GM23338 (cell line): ENCODE measurements around the gene RPL12. TPM values are rescaled to one million over a fixed set of nuclear protein-coding genes. Genes with fewer than 3 reads are reported as not detected.
A peak's percentile ranks its signal among the peaks of the same experiment; 100 is the strongest.

Source experiments
- ATAC-seq: fragments of 200-7000 bp; cut with Tn5 transposase; 3 replicates; pipeline ENCODE4 v1.9.1; 2020
- DNase-seq: peaks from one replicate; pipeline ENCODE4 v3.0.0-alpha.2; 2015; ENCODE audit warnings: low spot score
- H2AFZ ChIP-seq: fragments of 200-600 bp; sonication (generic); 2 replicates; pipeline ENCODE4 v1.8.0; 2016; ENCODE audit warnings: antibody characterized with exemption, mild to moderate bottlenecking, moderate library complexity
- H3F3A ChIP-seq: fragments of 200-600 bp; sonication (generic); replicated peaks from 2 replicates; pipeline ENCODE4 v1.8.0; 2017; ENCODE audit warnings: antibody characterized with exemption, mixed run types, low read depth
- H3K27ac ChIP-seq: fragments of 200-600 bp; sonication (generic); 2 replicates; pipeline ENCODE4 v1.6.1; 2016; ENCODE audit warnings: low read depth
- H3K27me3 ChIP-seq: fragments of 200-600 bp; sonication (generic); 2 replicates; pipeline ENCODE4 v1.8.0; 2016; ENCODE audit warnings: mild to moderate bottlenecking, mixed run types, moderate library complexity; ENCODE audit not compliant: insufficient read depth
- H3K36me3 ChIP-seq: fragments of 200-600 bp; sonication (generic); 2 replicates; pipeline ENCODE4 v1.8.0; 2016; ENCODE audit warnings: mild to moderate bottlenecking; ENCODE audit not compliant: insufficient read depth
- H3K4me1 ChIP-seq: fragments of 200-600 bp; sonication (generic); 2 replicates; pipeline ENCODE4 v1.8.0; 2016; ENCODE audit warnings: mild to moderate bottlenecking, moderate library complexity; ENCODE audit not compliant: insufficient read depth
- H3K4me2 ChIP-seq: fragments of 200-600 bp; sonication (generic); 2 replicates; pipeline ENCODE4 v1.7.1; 2017; ENCODE audit warnings: mixed run types
- H3K4me3 ChIP-seq: fragments of 200-600 bp; sonication (generic); 2 replicates; pipeline ENCODE4 v1.6.1; 2016; ENCODE audit warnings: mixed run types
- H3K79me2 ChIP-seq: fragments of 200-600 bp; sonication (generic); replicated peaks from 2 replicates; pipeline ENCODE4 v1.8.0; 2017; ENCODE audit warnings: mild to moderate bottlenecking; ENCODE audit not compliant: insufficient read depth
- H3K9me2 ChIP-seq: fragments of 200-600 bp; sonication (generic); 2 replicates; pipeline ENCODE4 v1.8.0; 2017; ENCODE audit not compliant: insufficient read depth
- H4K20me1 ChIP-seq: fragments of 200-600 bp; sonication (generic); replicated peaks from 2 replicates; pipeline ENCODE4 v1.8.0; 2017; ENCODE audit warnings: mild to moderate bottlenecking; ENCODE audit not compliant: insufficient read depth
- H3K27ac Mint-ChIP-seq: 2 replicates; pipeline ENCODE4 v1.8.0; 2020; ENCODE audit warnings: inconsistent platforms, mild to moderate bottlenecking, moderate library complexity, mixed read lengths
- H3K27me3 Mint-ChIP-seq: 3 replicates; pipeline ENCODE4 v1.8.0; 2022; ENCODE audit warnings: low read depth, mild to moderate bottlenecking, moderate library complexity, mixed read lengths, inconsistent platforms; ENCODE audit not compliant: insufficient read depth, poor library complexity
- H3K36me3 Mint-ChIP-seq: 3 replicates; pipeline ENCODE4 v1.8.0; 2021; ENCODE audit warnings: low read depth, mild to moderate bottlenecking, inconsistent platforms, moderate library complexity, mixed read lengths
- H3K4me1 Mint-ChIP-seq: 3 replicates; pipeline ENCODE4 v1.8.0; 2020; ENCODE audit warnings: mild to moderate bottlenecking, inconsistent platforms, mixed read lengths
- H3K4me3 Mint-ChIP-seq: 3 replicates; pipeline ENCODE4 v1.8.0; 2021; ENCODE audit warnings: moderate library complexity, mild to moderate bottlenecking, inconsistent platforms, mixed read lengths
- H3K9me3 Mint-ChIP-seq: 3 replicates; pipeline ENCODE4 v1.8.0; 2020; ENCODE audit warnings: moderate library complexity, mild to moderate bottlenecking, inconsistent platforms, mixed read lengths
- CREB1 ChIP-seq: fragments of 250-450 bp; sonication (Bioruptor Pico); IDR thresholded peaks from 2 replicates; pipeline ENCODE4 v1.5.0; 2020; ENCODE audit warnings: low read depth, mild to moderate bottlenecking, moderate library complexity
- ETS1 ChIP-seq: IDR thresholded peaks from 2 replicates; pipeline ENCODE4 v1.6.1; 2016; ENCODE audit warnings: antibody characterized with exemption
- EZH2 ChIP-seq: fragments of 200-600 bp; sonication (generic); IDR thresholded peaks from one replicate; pipeline ENCODE4 v1.8.0; 2017; ENCODE audit warnings: antibody characterized with exemption, mild to moderate bottlenecking, low read depth; ENCODE audit not compliant: unreplicated experiment
- EZH2phosphoT487 ChIP-seq: fragments of 200-600 bp; sonication (generic); IDR thresholded peaks from one replicate; pipeline ENCODE4 v1.8.1; 2018; ENCODE audit warnings: antibody characterized with exemption; ENCODE audit not compliant: unreplicated experiment
- JUNB ChIP-seq: IDR thresholded peaks from one replicate; pipeline ENCODE4 v1.6.1; 2016; ENCODE audit warnings: antibody characterized with exemption; ENCODE audit not compliant: unreplicated experiment
- NANOG ChIP-seq: IDR thresholded peaks from 2 replicates; pipeline ENCODE4 v1.6.1; 2016; ENCODE audit warnings: antibody characterized with exemption, borderline replicate concordance
- POLR2AphosphoS5 ChIP-seq: IDR thresholded peaks from 2 replicates; pipeline ENCODE4 v1.6.1; 2016; ENCODE audit warnings: antibody characterized with exemption, low read depth
- STAT1 ChIP-seq: IDR thresholded peaks from one replicate; pipeline ENCODE4 v1.6.1; 2016; ENCODE audit warnings: antibody characterized with exemption; ENCODE audit not compliant: unreplicated experiment
- ZNF114 ChIP-seq: fragments of 250-450 bp; sonication (Bioruptor Pico); IDR thresholded peaks from 2 replicates; pipeline ENCODE4 v1.5.0; 2020; ENCODE audit warnings: mild to moderate bottlenecking, moderate library complexity
- ZNF331 ChIP-seq: fragments of 250-450 bp; sonication (Bioruptor Pico); IDR thresholded peaks from 2 replicates; pipeline ENCODE4 v1.5.0; 2020; ENCODE audit warnings: low read depth, mild to moderate bottlenecking, moderate library complexity
- long read RNA-seq: library from polyadenylated mRNA; unstranded; transcript quantifications from one replicate; pipeline ENCODE4 v2.0.0, GENCODE V29; 2020; ENCODE audit not compliant: unreplicated experiment
- polyA plus RNA-seq: library from polyadenylated mRNA; unstranded; fragments of >200 nt; fragmentation: Nextera tagmentation; extraction: Ambion mirVana; gene quantifications from 2 replicates; pipeline ENCODE4 v1.2.1, GENCODE V29; 2016
- total RNA-seq: library from RNA; depleted of rRNA; stranded (reverse); fragments of >200 nt; shearing (Covaris generic); gene quantifications from 2 replicates; pipeline ENCODE4 v1.2.3, GENCODE V29; 2014; rRNA removed
- TF ChIP-seq, protein P1 (sequence below): IDR thresholded peaks from one replicate; pipeline ENCODE4 v1.6.1; 2018; ENCODE audit warnings: antibody characterized with exemption; ENCODE audit not compliant: unreplicated experiment
- TF ChIP-seq, protein P2 (sequence below), 2 experiments: fragments of 200-600 bp in 1 of 2; sonication (generic) in 1 of 2; conservative IDR thresholded peaks; 2 replicates each; pipeline versions ENCODE4 v1.5.1 to v1.6.1; 2016 to 2017; ENCODE audit warnings: antibody characterized with exemption in 2 of 2, low read depth in 2 of 2, mild to moderate bottlenecking in 2 of 2, moderate library complexity in 1 of 2
- TF ChIP-seq, protein P3 (sequence below): fragments of 250-450 bp; sonication (Bioruptor Pico); IDR thresholded peaks from 2 replicates; pipeline ENCODE4 v1.5.0; 2020; ENCODE audit warnings: mild to moderate bottlenecking, moderate library complexity

RPL12 gene
- 1,947 and 2,596 TPM in 2 replicates for total RNA-seq
- 2,121 and 2,369 TPM in 2 replicates for polyA plus RNA-seq
- long read RNA-seq, transcript RPL12-204 (7 exons, 864 nt) = minor isoform, 20 of 2,366 reads
- long read RNA-seq, transcript RPL12-201 (7 exons, 633 nt) = major isoform, 2,149 of 2,366 reads
- long read RNA-seq, partial matches to known transcripts = 176 of 2,366 reads
- long read RNA-seq, other reads (novel, unspliced or antisense) = 21 of 2,366 reads

DNA sequence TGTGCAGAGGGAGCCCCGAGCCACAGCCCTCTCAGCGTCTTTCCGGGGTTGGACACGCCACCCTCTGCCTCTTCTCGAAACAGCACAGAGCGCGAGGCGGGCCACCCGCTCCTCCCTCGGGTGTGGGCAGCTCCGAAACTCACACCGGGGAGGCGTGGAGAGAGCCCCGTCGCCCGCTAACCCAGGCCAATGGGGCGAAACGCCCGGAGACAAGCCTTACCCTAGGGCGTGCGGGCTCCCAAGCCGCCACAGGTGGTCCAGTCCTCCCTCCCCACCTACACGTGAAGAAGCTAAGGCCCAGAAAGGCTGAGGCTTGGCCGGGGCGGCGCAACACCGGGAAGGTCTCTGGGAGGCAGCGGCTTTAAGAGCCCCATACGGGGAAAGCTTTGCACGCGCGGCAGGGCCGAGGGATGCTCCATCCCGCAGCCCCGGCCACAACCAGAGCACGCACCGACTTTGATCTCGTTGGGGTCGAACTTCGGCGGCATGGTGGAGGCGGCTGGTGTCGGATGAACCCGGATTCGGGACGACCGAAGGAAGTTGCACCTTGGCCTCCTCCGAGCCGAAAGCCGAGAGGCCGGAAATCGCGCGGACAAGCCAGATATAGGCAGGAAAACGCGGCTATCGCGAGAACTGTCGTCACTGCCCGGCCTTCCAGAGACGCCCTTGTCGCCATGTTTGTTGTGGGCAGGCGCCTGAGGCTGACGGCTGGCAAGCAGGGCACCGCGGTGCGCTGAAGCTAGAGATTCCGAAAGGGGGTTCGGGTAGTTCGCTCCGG lies at the start of gene RPL12, which contains the start of gene LRSAM1:
RPL12 (minus strand) TSS at position 577 of the 778 bp plus-strand sequence; CDS start at position 488, 89 bp downstream.
LRSAM1 (plus strand) TSS at position 681 of the 778 bp plus-strand sequence. CDS start 3,018 bp downstream, outside the sequence.
- H3K36me3 ChIP-seq = peaks cover 47% of the 10 kb centered on the region

More for the DNA sequence above, at the start of gene RPL12, which contains the start of gene LRSAM1:
- Mint-ChIP-seq H3K9me3 (peaks cover 12% of the 10 kb centered on the region), H3K36me3 (peaks cover 63% of the 10 kb centered on the region), H3K27me3 (peaks cover 45% of the 10 kb centered on the region), H3K4me1 (peaks cover 21% of the 10 kb centered on the region), H3K4me3 (peak within 1 kb of the TSS; percentile 99), H3K27ac (peak within 1 kb of the TSS; percentile 99)
- Histone ChIP-seq H3K4me1 (peaks cover 17% of the 10 kb centered on the region), H3K27me3 (no peaks in the 10 kb centered on the region), H3K27ac (peak within 1 kb of the TSS; percentile 98), H2AFZ (peak within 1 kb of the TSS; percentile 95), H3K79me2 (peaks cover 48% of the 10 kb centered on the region), H3F3A (peaks cover 55% of the 10 kb centered on the region), H3K9me2 (no peaks in the 10 kb centered on the region), H4K20me1 (peaks cover 38% of the 10 kb centered on the region), H3K4me2 (peak within 1 kb of the TSS; percentile 100), H3K4me3 (peak within 1 kb of the TSS; percentile 100)
- DNase-seq (peak; percentile 98), ATAC-seq (peak; percentile 65)
- TF ChIP-seq, protein P1, sequence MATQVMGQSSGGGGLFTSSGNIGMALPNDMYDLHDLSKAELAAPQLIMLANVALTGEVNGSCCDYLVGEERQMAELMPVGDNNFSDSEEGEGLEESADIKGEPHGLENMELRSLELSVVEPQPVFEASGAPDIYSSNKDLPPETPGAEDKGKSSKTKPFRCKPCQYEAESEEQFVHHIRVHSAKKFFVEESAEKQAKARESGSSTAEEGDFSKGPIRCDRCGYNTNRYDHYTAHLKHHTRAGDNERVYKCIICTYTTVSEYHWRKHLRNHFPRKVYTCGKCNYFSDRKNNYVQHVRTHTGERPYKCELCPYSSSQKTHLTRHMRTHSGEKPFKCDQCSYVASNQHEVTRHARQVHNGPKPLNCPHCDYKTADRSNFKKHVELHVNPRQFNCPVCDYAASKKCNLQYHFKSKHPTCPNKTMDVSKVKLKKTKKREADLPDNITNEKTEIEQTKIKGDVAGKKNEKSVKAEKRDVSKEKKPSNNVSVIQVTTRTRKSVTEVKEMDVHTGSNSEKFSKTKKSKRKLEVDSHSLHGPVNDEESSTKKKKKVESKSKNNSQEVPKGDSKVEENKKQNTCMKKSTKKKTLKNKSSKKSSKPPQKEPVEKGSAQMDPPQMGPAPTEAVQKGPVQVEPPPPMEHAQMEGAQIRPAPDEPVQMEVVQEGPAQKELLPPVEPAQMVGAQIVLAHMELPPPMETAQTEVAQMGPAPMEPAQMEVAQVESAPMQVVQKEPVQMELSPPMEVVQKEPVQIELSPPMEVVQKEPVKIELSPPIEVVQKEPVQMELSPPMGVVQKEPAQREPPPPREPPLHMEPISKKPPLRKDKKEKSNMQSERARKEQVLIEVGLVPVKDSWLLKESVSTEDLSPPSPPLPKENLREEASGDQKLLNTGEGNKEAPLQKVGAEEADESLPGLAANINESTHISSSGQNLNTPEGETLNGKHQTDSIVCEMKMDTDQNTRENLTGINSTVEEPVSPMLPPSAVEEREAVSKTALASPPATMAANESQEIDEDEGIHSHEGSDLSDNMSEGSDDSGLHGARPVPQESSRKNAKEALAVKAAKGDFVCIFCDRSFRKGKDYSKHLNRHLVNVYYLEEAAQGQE = no peak
- TF ChIP-seq ZNF114 (CRISPR knock-in tag) (no peak), POLR2AphosphoS5 (peak; percentile 100), STAT1 (no peak), EZH2phosphoT487 (no peak), NANOG (peak; percentile 15; the same call in 1 of the 2 replicates), JUNB (no peak), CREB1 (CRISPR knock-in tag) (peak; percentile 97), ZNF331 (CRISPR knock-in tag) (no peak), EZH2 (no peak), ETS1 (peak; percentile 96)
- TF ChIP-seq, protein P2, sequence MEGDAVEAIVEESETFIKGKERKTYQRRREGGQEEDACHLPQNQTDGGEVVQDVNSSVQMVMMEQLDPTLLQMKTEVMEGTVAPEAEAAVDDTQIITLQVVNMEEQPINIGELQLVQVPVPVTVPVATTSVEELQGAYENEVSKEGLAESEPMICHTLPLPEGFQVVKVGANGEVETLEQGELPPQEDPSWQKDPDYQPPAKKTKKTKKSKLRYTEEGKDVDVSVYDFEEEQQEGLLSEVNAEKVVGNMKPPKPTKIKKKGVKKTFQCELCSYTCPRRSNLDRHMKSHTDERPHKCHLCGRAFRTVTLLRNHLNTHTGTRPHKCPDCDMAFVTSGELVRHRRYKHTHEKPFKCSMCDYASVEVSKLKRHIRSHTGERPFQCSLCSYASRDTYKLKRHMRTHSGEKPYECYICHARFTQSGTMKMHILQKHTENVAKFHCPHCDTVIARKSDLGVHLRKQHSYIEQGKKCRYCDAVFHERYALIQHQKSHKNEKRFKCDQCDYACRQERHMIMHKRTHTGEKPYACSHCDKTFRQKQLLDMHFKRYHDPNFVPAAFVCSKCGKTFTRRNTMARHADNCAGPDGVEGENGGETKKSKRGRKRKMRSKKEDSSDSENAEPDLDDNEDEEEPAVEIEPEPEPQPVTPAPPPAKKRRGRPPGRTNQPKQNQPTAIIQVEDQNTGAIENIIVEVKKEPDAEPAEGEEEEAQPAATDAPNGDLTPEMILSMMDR (conservative IDR thresholded peaks at IDR 0.05; ENCODE audit: low read depth in 2 of 2) = no peak
- TF ChIP-seq, protein P3, sequence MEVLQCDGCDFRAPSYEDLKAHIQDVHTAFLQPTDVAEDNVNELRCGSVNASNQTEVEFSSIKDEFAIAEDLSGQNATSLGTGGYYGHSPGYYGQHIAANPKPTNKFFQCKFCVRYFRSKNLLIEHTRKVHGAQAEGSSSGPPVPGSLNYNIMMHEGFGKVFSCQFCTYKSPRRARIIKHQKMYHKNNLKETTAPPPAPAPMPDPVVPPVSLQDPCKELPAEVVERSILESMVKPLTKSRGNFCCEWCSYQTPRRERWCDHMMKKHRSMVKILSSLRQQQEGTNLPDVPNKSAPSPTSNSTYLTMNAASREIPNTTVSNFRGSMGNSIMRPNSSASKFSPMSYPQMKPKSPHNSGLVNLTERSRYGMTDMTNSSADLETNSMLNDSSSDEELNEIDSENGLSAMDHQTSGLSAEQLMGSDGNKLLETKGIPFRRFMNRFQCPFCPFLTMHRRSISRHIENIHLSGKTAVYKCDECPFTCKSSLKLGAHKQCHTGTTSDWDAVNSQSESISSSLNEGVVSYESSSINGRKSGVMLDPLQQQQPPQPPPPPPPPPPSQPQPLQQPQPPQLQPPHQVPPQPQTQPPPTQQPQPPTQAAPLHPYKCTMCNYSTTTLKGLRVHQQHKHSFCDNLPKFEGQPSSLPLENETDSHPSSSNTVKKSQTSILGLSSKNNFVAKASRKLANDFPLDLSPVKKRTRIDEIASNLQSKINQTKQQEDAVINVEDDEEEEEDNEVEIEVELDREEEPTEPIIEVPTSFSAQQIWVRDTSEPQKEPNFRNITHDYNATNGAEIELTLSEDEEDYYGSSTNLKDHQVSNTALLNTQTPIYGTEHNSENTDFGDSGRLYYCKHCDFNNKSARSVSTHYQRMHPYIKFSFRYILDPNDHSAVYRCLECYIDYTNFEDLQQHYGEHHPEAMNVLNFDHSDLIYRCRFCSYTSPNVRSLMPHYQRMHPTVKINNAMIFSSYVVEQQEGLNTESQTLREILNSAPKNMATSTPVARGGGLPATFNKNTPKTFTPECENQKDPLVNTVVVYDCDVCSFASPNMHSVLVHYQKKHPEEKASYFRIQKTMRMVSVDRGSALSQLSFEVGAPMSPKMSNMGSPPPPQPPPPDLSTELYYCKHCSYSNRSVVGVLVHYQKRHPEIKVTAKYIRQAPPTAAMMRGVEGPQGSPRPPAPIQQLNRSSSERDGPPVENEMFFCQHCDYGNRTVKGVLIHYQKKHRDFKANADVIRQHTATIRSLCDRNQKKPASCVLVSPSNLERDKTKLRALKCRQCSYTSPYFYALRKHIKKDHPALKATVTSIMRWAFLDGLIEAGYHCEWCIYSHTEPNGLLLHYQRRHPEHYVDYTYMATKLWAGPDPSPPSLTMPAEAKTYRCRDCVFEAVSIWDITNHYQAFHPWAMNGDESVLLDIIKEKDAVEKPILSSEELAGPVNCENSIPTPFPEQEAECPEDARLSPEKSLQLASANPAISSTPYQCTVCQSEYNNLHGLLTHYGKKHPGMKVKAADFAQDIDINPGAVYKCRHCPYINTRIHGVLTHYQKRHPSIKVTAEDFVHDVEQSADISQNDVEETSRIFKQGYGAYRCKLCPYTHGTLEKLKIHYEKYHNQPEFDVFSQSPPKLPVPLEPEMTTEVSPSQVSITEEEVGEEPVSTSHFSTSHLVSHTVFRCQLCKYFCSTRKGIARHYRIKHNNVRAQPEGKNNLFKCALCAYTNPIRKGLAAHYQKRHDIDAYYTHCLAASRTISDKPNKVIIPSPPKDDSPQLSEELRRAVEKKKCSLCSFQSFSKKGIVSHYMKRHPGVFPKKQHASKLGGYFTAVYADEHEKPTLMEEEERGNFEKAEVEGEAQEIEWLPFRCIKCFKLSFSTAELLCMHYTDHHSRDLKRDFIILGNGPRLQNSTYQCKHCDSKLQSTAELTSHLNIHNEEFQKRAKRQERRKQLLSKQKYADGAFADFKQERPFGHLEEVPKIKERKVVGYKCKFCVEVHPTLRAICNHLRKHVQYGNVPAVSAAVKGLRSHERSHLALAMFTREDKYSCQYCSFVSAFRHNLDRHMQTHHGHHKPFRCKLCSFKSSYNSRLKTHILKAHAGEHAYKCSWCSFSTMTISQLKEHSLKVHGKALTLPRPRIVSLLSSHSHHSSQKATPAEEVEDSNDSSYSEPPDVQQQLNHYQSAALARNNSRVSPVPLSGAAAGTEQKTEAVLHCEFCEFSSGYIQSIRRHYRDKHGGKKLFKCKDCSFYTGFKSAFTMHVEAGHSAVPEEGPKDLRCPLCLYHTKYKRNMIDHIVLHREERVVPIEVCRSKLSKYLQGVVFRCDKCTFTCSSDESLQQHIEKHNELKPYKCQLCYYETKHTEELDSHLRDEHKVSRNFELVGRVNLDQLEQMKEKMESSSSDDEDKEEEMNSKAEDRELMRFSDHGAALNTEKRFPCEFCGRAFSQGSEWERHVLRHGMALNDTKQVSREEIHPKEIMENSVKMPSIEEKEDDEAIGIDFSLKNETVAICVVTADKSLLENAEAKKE = no peak
